GM13976 (cell line): ENCODE measurements around the gene CD164L2.

Source experiments
- DNase-seq: peaks from one replicate; pipeline ENCODE4 v3.0.0; 2012; ENCODE audit warnings: low spot score
- in situ Hi-C: fragments of 300-500 bp; cut with MboI; formaldehyde crosslinking; loops from one replicate; pipeline ENCODE4 v1.12.0; 2022; ENCODE audit warnings: low sequenced_read_pairs, mixed read lengths, inconsistent platforms; ENCODE audit not compliant: unreplicated experiment
- TF ChIP-seq, protein P1 (sequence below): IDR thresholded peaks from 2 replicates; pipeline ENCODE4 v1.5.1; 2012; ENCODE audit warnings: borderline replicate concordance, mild to moderate bottlenecking; ENCODE audit not compliant: insufficient read depth; ENCODE audit errors: extremely low read depth, missing control alignments, control extremely low read depth

Gene CD164L2

GRCh38 chr1:27405074-27405473, 21.9 kb upstream of the CD164L2 start:
- DNase-seq: no peak
- in situ Hi-C loops: no loop called here
- TF ChIP-seq, protein P1, sequence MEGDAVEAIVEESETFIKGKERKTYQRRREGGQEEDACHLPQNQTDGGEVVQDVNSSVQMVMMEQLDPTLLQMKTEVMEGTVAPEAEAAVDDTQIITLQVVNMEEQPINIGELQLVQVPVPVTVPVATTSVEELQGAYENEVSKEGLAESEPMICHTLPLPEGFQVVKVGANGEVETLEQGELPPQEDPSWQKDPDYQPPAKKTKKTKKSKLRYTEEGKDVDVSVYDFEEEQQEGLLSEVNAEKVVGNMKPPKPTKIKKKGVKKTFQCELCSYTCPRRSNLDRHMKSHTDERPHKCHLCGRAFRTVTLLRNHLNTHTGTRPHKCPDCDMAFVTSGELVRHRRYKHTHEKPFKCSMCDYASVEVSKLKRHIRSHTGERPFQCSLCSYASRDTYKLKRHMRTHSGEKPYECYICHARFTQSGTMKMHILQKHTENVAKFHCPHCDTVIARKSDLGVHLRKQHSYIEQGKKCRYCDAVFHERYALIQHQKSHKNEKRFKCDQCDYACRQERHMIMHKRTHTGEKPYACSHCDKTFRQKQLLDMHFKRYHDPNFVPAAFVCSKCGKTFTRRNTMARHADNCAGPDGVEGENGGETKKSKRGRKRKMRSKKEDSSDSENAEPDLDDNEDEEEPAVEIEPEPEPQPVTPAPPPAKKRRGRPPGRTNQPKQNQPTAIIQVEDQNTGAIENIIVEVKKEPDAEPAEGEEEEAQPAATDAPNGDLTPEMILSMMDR: no peak

DNA sequence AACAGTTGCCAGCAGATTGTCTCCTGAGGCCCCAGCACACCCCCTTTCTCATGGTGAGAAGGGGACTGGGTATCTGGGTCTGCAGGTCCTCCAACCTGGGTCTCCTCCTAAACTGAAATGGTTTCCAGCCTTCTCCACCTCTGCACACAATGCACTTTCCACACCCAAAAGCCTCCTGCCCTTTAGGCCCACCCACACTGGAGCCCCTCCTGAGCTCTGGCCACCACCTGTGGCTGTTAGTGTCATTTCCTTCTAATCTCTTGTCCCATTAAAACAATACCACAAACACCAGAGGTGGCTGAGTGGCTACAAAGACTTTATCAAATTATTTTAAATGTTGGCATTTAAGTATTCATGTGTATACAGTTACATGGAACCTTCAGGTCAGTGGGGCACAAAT, 20.8 kb upstream of the CD164L2 start:
- TF ChIP-seq, protein P1: no peak
- in situ Hi-C loops: no loop called here
- DNase-seq: no peak

DNA sequence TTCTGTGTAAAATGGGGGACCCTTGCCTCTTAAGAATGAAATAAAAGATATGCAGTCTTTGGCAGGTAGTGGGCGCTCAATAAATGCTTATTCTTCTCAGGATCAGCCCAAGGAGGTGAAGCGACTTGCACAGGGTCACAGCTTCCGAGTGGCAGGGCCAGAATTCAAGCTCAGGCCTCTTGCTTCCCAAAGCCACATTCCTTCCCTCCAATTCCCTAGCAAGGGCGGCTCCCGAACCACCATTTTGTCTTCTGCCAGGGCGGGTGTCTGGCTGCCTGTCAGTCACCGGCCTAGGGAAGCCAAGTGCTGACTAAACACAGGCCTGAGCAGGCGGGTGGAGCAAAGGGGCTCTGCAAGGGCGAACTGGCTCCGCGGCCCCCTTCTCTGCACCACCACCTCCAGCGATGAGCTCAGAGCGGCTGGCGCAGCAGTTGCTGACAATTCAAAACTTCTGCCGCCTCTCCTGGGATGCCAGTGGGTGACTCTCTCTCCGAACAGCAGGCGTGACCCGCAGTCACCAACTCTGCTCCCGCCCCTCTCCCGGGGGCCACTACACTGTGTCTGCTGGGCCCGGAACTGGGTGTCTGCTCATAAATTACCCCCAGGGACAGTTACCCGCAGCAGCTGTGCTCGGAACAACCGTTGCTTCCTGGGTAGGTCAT, 20.1 kb upstream of the CD164L2 start:
- DNase-seq: peak; percentile 70
- in situ Hi-C loops: no loop called here
- TF ChIP-seq, protein P1: peak; percentile 48

DNA sequence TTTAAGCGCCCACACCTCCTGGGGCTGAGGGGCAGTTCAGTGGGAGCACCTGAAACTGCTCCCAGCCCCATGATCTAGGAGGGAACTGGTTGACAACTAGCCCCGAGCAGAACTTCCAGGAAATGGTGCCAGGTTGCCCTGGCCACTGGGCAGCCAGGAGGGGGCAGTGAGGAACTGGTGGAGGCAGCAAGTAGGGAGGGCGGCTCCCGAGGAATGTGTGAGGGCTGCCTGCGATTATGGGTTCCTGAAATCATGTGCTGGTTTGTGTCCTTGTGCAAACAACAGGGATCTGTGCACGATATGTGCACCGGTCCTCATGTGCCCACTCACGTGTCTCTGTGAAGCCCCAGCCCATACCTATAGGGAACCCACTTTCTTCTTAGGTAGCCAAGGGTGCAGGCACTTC, 19.2 kb upstream of the CD164L2 start:
- DNase-seq: peak; percentile 45
- in situ Hi-C loops: no loop called here

DNA sequence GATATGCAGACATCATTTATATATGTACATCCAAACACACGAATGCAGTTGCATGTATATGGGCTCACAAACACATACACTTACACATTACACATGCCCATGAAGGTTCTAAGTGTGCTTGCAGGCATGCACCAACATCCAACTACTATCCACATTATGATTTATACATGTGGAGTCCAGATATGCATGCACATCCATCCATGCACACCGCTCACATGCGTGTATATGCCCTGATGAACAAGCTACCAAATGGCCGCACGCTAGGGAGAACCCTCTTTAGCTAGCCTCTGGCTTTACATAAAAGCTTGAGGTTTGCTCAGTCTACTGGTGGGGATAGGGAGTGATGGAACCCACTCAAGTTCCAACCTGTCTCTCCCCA, 17.8 kb upstream of the CD164L2 start:
- in situ Hi-C loops: no loop called here
- DNase-seq: no peak
- TF ChIP-seq, protein P1: no peak

More for the DNA sequence above, 19.2 kb upstream of the CD164L2 start:
- TF ChIP-seq, protein P1: peak; percentile 59

- in situ Hi-C loops: no loop called here
- TF ChIP-seq, protein P1: no peak
- no peak for DNase-seq
Observed at GRCh38 chr1:27400082-27400962, 17.2 kb upstream of the CD164L2 start.
